ENCODE measurements around the gene GPC3.

GPC3 gene

DNA sequence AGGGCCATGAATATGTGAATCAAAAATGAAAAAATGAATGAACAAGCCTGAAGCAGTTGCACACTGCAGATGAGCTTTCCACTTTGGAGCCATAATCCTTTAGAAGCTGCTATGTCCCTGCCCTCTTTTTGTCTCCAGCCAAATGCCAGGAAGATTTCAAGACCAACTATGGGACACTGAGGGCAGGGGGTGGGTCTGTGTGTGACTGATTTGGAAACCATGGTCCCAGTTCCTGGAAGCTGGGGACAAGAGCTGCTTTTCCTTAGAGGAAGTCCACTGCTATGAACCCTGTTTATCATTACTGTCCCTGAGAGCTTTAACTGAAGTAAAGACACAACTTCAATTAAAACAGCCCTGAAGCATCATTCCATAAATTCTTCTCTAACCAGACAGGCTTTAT, 416.2 kb downstream of the GPC3 start:
- DNase-seq (ENCODE audit: insufficient read length) (no peak), FAIRE-seq (peak; percentile 40)
- TF ChIP-seq POLR2AphosphoS5 (IDR thresholded peaks at IDR 0.05; ENCODE audit: low read depth, low read length) (no peak), POLR2A (IDR thresholded peaks at IDR 0.05; ENCODE audit: low read depth, low read length) (no peak), TAF1 (IDR thresholded peaks at IDR 0.05; ENCODE audit: borderline replicate concordance, low read depth, low read length) (no peak)

DNA sequence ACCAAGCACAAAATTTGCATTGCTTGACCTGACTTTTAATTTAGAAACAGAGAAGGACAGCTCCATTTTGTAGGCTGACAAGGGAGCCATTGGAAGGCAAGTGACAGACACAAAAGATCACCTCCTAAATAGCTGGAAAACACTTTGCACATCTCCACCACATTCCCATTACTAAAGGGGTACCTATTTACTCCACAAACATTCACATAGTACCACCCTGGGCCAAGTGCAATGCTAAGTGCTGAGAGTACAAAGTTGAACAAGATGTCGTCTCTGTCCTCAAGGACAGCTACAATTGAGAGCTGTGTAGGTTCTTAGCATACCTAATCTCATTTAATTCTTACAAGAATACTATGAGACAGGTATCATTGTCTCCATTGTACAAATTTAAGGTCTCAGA, 417.3 kb downstream of the GPC3 start:
- TF ChIP-seq POLR2AphosphoS5 (IDR thresholded peaks at IDR 0.05; ENCODE audit: low read depth, low read length) (no peak), POLR2A (IDR thresholded peaks at IDR 0.05; ENCODE audit: low read depth, low read length) (no peak)
- no peak for DNase-seq (ENCODE audit: insufficient read length)
- no peak for FAIRE-seq

DNA sequence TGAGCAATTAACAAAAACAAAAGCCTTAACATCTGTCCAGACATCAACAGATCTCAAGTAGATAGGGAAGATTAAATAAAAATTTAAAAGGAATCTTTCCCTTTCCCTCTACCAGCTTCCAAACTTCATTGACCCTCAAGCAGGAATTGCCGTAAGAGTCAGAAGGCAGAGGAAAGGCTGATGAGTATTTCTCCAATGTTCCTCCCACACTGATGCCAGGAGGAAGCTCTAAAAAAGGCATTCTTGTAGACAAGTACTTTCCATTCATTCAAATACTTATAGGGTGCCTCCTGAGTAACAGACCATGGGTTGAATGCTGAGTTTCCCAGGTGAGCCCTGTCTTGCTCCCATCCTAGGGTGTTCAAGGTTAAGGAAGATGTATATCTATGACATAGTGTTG, 418.5 kb downstream of the GPC3 start:
- no peak for FAIRE-seq
- no peak for TF ChIP-seq POLR2A (IDR thresholded peaks at IDR 0.05; ENCODE audit: low read depth, low read length)
- no peak for TF ChIP-seq TAF1 (IDR thresholded peaks at IDR 0.05; ENCODE audit: borderline replicate concordance, low read depth, low read length)
- no peak for TF ChIP-seq POLR2AphosphoS5 (IDR thresholded peaks at IDR 0.05; ENCODE audit: low read depth, low read length)
- DNase-seq (ENCODE audit: insufficient read length): no peak

- no peak for TF ChIP-seq POLR2A (IDR thresholded peaks at IDR 0.05; ENCODE audit: low read depth, low read length)
- TF ChIP-seq TAF1 (IDR thresholded peaks at IDR 0.05; ENCODE audit: borderline replicate concordance, low read depth, low read length): no peak
- TF ChIP-seq POLR2AphosphoS5 (IDR thresholded peaks at IDR 0.05; ENCODE audit: low read depth, low read length): no peak
- FAIRE-seq: no peak
- no peak for DNase-seq (ENCODE audit: insufficient read length)
Measured at GRCh38 chrX:133563705-133564104, 421.7 kb downstream of the GPC3 start.

GRCh38 chrX:133561251-133561650, 424.1 kb downstream of the GPC3 start:
- FAIRE-seq (no peak), DNase-seq (ENCODE audit: insufficient read length) (no peak)
- TF ChIP-seq POLR2AphosphoS5 (IDR thresholded peaks at IDR 0.05; ENCODE audit: low read depth, low read length) (no peak), POLR2A (IDR thresholded peaks at IDR 0.05; ENCODE audit: low read depth, low read length) (no peak), TAF1 (IDR thresholded peaks at IDR 0.05; ENCODE audit: borderline replicate concordance, low read depth, low read length) (no peak)

- no peak for TF ChIP-seq POLR2AphosphoS5 (IDR thresholded peaks at IDR 0.05; ENCODE audit: low read depth, low read length)
- no peak for FAIRE-seq
- DNase-seq (ENCODE audit: insufficient read length): no peak
Measured at GRCh38 chrX:133559909-133560308, 425.5 kb downstream of the GPC3 start.

DNA sequence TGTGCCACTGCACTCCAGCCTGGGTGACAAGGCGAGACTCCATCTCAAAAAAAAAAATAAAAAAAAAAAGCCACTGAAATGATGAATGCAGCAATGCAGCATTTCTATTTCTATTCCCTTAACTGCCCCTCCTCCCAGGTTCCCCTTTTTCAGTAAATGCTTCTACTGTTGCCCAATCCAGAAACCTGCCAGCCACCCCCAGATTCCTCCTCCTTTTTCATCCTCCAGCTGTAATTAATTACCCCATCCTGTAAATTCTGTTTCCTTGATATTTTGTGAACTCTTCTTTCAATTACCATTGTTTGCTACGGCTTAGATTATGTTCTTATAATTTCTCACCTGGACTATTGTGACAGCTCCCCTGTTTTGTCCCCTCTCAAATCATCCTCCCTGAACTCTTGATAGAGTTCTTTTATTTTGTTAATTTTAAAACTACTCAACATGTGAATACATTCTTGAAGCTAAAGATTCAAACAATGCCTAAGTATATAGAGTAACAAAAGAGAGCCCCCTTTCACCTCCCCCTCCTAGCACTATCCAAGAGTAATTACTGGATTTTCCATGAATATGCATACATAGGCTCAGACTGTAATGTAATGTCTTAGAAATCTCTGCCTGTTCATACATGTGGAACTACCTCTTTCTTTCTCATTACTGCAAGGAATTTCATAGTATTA, 429.5 kb downstream of the GPC3 start:
- TF ChIP-seq POLR2A (IDR thresholded peaks at IDR 0.05; ENCODE audit: low read depth, low read length): no peak
- TF ChIP-seq TAF1 (IDR thresholded peaks at IDR 0.05; ENCODE audit: borderline replicate concordance, low read depth, low read length): no peak
- TF ChIP-seq POLR2AphosphoS5 (IDR thresholded peaks at IDR 0.05; ENCODE audit: low read depth, low read length): no peak
- no peak for DNase-seq (ENCODE audit: insufficient read length)
- no peak for FAIRE-seq

DNA sequence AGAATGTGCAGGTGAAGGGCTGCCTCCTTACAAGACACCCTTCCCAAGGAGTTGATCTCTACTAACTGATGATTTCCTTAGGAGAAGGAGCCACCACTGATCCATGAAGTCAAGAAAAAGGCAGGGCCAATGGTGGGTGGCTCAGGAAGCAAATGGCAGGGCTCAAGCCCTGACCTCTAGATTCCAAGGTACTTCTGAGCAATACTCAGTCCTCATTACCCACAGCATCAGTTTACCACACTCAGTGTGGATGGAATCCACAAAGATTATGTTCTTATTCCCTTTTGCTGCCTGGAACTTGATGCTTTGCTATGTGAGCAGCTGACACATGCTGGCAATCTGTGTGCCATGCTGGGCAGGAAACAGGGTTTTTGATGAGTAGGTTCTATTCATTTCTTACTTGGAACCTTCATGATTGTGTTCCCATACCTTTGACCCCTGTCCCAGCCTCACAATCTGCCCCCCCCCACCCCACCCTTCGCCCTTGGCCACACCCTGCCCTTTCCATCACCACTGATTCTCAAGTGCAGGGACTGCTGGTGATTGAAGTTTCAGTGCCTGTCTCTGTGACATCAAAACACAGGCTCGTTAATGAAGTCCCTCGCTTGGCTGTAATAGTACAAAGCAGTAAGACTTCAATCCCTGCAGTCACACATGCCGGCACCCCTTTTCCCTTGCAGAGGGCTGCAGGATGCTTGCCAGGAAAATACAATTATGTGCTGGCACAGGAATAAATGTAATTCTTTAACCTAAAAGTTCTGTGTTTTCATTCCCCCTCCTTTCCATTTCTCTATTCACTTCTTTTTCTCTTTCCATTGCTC, 434.5 kb downstream of the GPC3 start:
- FAIRE-seq (no peak), DNase-seq (ENCODE audit: insufficient read length) (no peak)
- TF ChIP-seq TAF1 (IDR thresholded peaks at IDR 0.05; ENCODE audit: borderline replicate concordance, low read depth, low read length): no peak

- no peak for FAIRE-seq
- DNase-seq (ENCODE audit: insufficient read length): no peak
- no peak for TF ChIP-seq POLR2A (IDR thresholded peaks at IDR 0.05; ENCODE audit: low read depth, low read length)
- TF ChIP-seq POLR2AphosphoS5 (IDR thresholded peaks at IDR 0.05; ENCODE audit: low read depth, low read length): no peak
- TF ChIP-seq TAF1 (IDR thresholded peaks at IDR 0.05; ENCODE audit: borderline replicate concordance, low read depth, low read length): no peak
Measured at GRCh38 chrX:133549295-133549933, 436.0 kb downstream of the GPC3 start.

DNA sequence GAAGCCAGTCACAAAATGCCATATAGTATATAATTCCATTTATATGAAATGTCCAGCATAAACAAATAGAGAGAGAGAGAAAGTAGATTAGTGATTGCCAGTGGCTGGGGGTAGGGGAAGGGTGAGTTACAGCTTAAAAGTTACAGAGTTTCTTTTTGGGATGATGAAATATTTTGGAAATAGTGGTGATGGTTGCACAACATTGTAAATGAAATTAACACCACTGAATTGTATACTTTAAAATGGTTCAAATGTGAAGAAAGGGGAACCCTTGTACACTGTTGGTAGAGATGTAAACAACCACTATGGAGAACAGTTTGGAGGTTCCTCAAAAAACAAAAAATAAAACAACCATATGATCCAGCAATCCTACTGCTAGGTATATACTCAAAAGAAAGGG, 439.0 kb downstream of the GPC3 start:
- TF ChIP-seq TAF1 (IDR thresholded peaks at IDR 0.05; ENCODE audit: borderline replicate concordance, low read depth, low read length): no peak
- TF ChIP-seq POLR2A (IDR thresholded peaks at IDR 0.05; ENCODE audit: low read depth, low read length): no peak
- TF ChIP-seq POLR2AphosphoS5 (IDR thresholded peaks at IDR 0.05; ENCODE audit: low read depth, low read length): no peak
- FAIRE-seq (no peak), DNase-seq (ENCODE audit: insufficient read length) (no peak)

GRCh38 chrX:133544778-133545177, 440.6 kb downstream of the GPC3 start:
- DNase-seq (ENCODE audit: insufficient read length): no peak
- TF ChIP-seq POLR2A (IDR thresholded peaks at IDR 0.05; ENCODE audit: low read depth, low read length) (no peak), TAF1 (IDR thresholded peaks at IDR 0.05; ENCODE audit: borderline replicate concordance, low read depth, low read length) (no peak), POLR2AphosphoS5 (IDR thresholded peaks at IDR 0.05; ENCODE audit: low read depth, low read length) (no peak)
- no peak for FAIRE-seq

DNA sequence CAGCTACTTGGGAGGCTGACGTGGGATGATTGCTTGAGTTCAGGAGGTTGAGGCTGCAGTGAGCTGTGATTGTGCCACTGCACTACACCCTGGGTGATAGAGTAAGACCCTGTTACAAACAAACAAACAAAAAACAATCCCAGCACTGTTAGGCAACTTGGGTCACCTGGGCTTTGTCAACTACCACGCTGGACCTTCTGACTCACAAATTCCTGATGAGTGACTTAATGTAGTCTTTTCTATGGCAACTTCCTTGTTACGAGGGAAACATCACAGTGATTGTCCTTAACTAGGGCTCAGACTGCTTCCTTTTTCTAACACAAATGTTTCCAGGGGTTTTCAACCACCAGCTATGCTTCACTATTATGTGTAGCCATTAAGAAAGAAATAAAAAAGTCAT, 441.3 kb downstream of the GPC3 start:
- no peak for DNase-seq (ENCODE audit: insufficient read length)
- no peak for TF ChIP-seq POLR2AphosphoS5 (IDR thresholded peaks at IDR 0.05; ENCODE audit: low read depth, low read length)
- no peak for TF ChIP-seq TAF1 (IDR thresholded peaks at IDR 0.05; ENCODE audit: borderline replicate concordance, low read depth, low read length)
- TF ChIP-seq POLR2A (IDR thresholded peaks at IDR 0.05; ENCODE audit: low read depth, low read length): no peak
- no peak for FAIRE-seq
